ENCODE measurements around the gene LY6G6F. TPM values are rescaled to one million over a fixed set of nuclear protein-coding genes. Genes with fewer than 3 reads are reported as not detected.

LY6G6F gene
- total RNA-seq, 1 donor from 2014 or later = not detected

- no peak for DNase-seq (ENCODE audit: extremely low spot score, unreplicated experiment)
- no peak for TF ChIP-seq CTCF (conservative IDR thresholded peaks at IDR 0.05)
- Mint-ChIP-seq H3K4me1 (ENCODE audit: unreplicated experiment) (peaks cover 34% of the 10 kb centered on the region), H3K27ac (no peak overlapping the region), H3K4me3 (no peak overlapping the region), H3K27me3 (no peaks in the 10 kb centered on the region), H3K36me3 (peaks cover 17% of the 10 kb centered on the region), H3K9me3 (peaks cover 5% of the 10 kb centered on the region)
These were observed 15.5 kb downstream of the LY6G6F start for GRCh38 chr6:31722173-31722572.

GRCh38 chr6:31723245-31723979, 16.7 kb downstream of the LY6G6F start, which contains the start of gene MPIG6B:
MPIG6B (plus strand) TSS chr6:31723373; CDS start chr6:31723384, 11 bp downstream.
- Mint-ChIP-seq H3K27ac (peak within 1 kb of the TSS; percentile 13), H3K9me3 (peaks cover 5% of the 10 kb centered on the region), H3K36me3 (peaks cover 21% of the 10 kb centered on the region), H3K27me3 (no peaks in the 10 kb centered on the region), H3K4me3 (no peak within 1 kb of the TSS), H3K4me1 (ENCODE audit: unreplicated experiment) (peaks cover 21% of the 10 kb centered on the region)
- TF ChIP-seq CTCF (conservative IDR thresholded peaks at IDR 0.05) = no peak
- DNase-seq (ENCODE audit: extremely low spot score, unreplicated experiment) = no peak

- Mint-ChIP-seq H3K4me1 (ENCODE audit: unreplicated experiment) (peaks cover 16% of the 10 kb centered on the region), H3K4me3 (no peak overlapping the region), H3K9me3 (peaks cover 5% of the 10 kb centered on the region), H3K27me3 (no peaks in the 10 kb centered on the region), H3K27ac (peak overlapping the region; percentile 13), H3K36me3 (peaks cover 21% of the 10 kb centered on the region)
- no peak for TF ChIP-seq CTCF (conservative IDR thresholded peaks at IDR 0.05)
- no peak for DNase-seq (ENCODE audit: extremely low spot score, unreplicated experiment)
These were observed 17.5 kb downstream of the LY6G6F start for GRCh38 chr6:31723980-31724691.

GRCh38 chr6:31725502-31726350, 19.1 kb downstream of the LY6G6F start:
- H3K27ac Mint-ChIP-seq = peak overlapping the region; percentile 32
- peaks cover 26% of the 10 kb centered on the region for H3K36me3 Mint-ChIP-seq

More at GRCh38 chr6:31725502-31726350, 19.1 kb downstream of the LY6G6F start:
- Mint-ChIP-seq H3K4me3 (no peak overlapping the region), H3K27me3 (no peaks in the 10 kb centered on the region), H3K9me3 (no peaks in the 10 kb centered on the region), H3K4me1 (ENCODE audit: unreplicated experiment) (peaks cover 19% of the 10 kb centered on the region)
- no peak for TF ChIP-seq CTCF (conservative IDR thresholded peaks at IDR 0.05)
- no peak for DNase-seq (ENCODE audit: extremely low spot score, unreplicated experiment)

All from type B pancreatic cell (in vitro differentiated cells).